NCI-H82 treated with DMSO at 0.1 percent for 48 hours (cell line): ENCODE measurements around the gene LIN7B.
"Not testable (repeated sequence)": the region's sequence is repeated elsewhere in the genome, so short reads cannot be mapped to it uniquely, and the experiment has no call there.

Source experiments
- DNase-seq: peaks from one replicate; lab custom pipeline; 2025; ENCODE audit not compliant: unreplicated experiment; lab: John Stamatoyannopoulos, UW

LIN7B gene

GRCh38 chr19:49118565-49119410, 4.6 kb downstream of the LIN7B start, which contains the start of gene C19orf73:
TSS of gene C19orf73 (minus strand) at chr19:49119143. CDS start at chr19:49119022, 121 bp downstream.
- peak; percentile 89 for DNase-seq

DNA sequence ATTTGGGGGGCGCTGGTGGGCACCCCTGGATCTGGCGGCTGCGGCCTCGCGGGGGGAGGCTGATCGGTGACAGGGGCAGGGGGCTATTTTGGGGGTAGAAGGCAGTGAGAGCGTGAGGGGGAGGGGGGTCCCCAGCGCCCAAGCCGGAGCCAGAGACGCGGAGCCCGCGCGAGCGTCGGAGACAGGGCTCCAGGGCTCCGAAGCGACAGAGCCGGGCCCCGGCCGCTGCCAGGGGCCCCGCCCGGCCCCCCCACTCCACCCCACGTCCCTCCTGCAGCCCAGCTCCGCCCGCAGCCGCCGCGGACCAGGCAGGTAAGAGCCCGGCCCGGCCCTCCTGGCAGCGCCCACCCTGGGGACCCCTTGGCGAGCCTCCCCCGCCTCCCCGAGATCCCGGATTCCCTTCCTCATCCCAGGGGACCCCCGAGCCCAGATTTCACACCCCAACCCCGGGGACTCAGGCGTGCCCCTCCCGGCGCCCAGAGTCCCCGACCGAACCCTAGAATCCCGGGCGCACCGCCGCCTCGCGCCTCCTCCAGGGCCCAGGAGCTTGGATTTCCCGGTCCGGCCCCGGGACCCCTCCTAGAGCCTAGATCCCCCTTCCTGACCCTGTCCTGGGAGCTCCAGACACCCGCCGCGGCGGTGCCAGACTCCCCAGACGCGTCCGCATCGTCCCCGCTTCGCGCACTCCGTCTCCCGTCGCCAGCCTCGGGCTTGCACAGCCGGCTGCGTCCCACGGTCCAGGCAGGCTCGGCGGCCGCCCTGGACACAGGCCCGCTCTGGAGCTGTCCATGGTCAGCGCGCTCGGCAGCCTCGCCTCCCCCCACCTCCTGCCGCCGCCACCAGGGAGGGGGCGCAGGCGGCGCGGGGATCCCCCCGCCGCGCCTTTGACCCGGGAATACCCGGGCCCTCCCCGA, 5.5 kb downstream of the LIN7B start, which contains the start of gene PPFIA3:
Gene PPFIA3, plus strand, starts transcription at position 134 of the 914 bp plus-strand sequence. CDS start 8,330 bp downstream, outside the sequence.
- DNase-seq: no peak

- DNase-seq: no peak
Measured at GRCh38 chr19:49120325-49120683, 6.1 kb downstream of the LIN7B start.

DNA sequence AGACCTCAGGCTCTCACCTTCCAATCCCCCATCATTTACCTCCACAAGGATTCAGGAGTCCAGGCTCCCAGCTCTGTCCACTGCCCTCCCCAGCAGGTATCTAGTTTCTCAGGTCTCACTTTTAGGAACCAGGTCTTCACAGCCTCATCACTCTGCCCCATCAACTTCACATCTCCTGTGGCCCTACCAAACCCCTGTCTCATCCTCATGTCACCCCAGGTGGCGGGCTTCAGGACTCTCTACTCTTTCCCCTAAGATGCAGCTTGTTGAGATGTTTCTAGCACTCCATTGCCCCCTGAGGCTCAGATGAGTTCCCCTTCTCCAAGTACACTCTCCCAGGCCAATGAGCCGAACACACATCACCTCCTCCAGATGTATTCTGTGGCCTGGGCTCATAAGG, 6.7 kb downstream of the LIN7B start:
- DNase-seq: no peak

GRCh38 chr19:49121841-49122240, 7.7 kb downstream of the LIN7B start:
- not testable (repeated sequence) for DNase-seq

DNA sequence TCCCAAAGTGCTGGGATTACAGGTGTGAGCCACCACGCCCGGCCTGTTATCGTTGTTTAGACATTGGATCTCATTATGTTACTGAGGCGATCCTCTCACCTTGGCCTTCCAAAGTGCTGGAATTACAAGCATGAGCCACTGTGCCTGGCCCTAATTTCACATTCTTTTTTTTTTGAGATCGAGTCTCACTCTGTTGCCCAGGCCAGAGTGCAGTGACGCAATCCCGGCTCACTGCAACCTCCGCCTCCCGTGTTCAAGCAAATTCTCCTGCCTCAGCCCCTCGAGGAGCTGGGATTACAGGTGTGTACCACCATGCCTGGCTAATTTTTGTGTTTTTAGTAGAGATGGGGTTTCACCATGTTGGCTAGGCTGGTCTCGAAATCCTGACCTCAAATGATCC, 9.1 kb downstream of the LIN7B start:
- DNase-seq: not testable (repeated sequence)

GRCh38 chr19:49125025-49125731, 11.0 kb downstream of the LIN7B start:
- DNase-seq: no peak

DNA sequence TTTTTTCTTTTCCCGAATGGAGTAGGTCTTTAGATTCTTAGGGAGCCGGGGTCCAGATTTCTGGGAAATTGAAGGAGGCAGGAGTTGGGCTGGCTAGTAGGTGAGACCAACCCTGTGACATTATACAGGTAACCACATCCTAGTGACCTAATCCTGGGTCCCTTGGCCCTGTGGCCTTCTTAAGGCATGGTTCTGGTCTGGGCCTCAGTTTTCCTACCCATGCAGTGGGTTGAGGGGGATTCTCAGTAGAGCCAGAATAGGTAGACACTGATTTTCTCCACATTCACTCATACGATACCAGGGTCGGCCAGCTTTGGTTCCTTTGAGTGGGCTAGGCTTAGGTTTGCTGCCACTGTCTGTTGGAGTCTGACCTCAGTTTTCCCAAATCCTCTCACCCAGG, 12.4 kb downstream of the LIN7B start:
- no peak for DNase-seq

- not testable (repeated sequence) for DNase-seq
Measured at GRCh38 chr19:49127225-49127624, 13.1 kb downstream of the LIN7B start.

DNA sequence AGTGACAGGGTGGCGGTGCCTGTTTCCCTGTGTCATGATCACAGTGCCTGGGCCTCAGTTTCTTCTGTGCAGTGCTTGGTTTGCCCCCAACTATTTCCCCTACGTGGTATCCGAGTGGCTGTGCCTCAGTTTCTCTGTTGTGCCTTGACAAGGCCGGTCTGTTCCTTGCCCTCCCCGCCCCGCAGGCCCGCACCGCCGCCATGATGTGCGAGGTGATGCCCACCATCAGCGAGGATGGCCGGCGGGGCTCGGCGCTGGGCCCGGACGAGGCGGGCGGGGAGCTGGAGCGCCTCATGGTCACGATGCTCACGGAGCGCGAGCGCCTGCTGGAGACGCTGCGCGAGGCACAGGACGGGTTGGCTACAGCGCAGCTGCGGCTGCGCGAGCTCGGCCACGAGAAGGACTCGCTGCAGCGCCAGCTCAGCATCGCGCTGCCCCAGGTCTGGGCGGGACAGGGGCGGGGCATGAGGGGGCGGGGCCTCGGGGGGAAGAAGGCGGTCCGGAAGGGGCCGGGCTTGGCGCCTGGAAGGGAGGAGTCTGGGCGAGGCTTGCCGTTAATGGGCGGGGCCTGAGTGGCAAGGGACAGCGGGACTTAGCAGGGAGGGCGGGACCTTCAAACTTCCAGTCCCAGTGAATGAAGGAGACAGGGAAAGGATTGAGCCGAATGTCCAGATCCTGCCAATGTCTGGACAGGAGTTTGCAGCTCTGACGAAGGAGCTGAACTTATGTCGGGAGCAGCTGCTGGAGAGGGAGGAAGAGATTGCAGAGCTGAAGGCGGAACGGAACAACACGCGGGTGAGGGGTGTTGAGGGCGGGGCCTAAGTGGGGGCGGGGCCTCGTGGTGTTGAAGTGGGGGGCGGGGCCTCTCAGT, 13.7 kb downstream of the LIN7B start:
- peak; percentile 90 for DNase-seq

GRCh38 chr19:49128545-49129237, 14.5 kb downstream of the LIN7B start:
- DNase-seq: no peak

DNA sequence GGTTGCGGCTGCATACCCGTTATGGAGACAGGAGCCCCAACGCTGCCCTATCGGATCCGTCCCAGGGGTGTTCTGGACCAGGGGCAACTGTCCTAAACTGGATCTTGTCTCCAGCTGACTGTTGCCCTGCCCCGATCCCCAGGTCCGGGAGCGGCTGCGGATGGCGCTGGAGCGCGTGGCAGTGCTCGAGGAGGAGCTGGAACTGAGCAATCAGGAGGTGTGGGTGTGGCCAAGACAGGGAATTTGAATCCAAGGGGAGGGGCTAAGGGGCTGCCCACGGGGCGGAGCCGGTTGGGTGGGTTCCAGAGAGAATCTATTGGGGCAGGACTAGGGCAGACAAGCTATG, 15.0 kb downstream of the LIN7B start:
- no peak for DNase-seq

GRCh38 chr19:49130325-49130724, 16.2 kb downstream of the LIN7B start:
- DNase-seq: no peak

GRCh38 chr19:49132974-49133609, 18.9 kb downstream of the LIN7B start:
- DNase-seq: no peak

DNA sequence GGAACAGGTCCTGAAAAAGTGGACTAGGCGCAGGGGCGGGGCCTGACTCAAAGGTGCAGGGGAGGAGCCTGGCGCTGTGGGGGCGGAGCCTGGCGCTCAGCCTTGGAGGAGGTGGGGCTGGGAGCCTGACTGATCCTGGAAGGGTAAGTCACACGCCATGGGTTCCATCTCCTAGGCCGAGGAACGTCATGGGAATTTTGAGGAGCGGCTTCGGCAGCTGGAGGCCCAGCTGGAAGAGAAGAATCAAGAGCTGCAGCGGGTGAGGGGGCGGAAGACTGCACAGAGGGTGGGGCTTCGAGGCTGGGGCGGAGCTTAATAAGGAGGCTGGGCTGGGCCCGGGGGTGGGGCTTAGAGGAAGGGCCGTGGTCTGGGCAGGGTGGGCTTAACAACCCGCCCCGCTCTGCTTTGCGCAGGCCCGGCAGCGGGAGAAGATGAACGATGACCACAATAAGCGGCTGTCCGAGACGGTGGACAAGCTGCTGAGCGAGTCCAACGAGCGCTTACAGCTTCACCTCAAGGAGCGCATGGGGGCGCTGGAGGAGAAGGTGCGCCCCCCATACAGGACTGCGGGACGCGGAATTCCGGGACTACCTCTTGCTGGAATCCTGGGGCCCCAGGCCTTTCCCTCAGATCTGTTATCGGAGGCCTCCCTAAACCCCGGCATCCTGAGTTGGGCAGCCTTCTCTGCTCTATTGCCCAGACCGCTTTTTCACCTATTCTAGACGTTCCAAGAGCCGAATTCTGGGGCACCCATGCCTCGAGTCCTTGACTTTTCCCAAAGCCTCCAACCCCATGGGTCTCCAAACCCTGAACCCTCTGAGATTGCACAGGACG, 19.7 kb downstream of the LIN7B start:
- no peak for DNase-seq

GRCh38 chr19:49135686-49136085, 21.5 kb downstream of the LIN7B start:
- no peak for DNase-seq

GRCh38 chr19:49136771-49137171, 22.6 kb downstream of the LIN7B start:
- DNase-seq: no peak

- no peak for DNase-seq
Measured at GRCh38 chr19:49140951-49141350, 26.8 kb downstream of the LIN7B start.
